Measurements from ENCODE around the gene DCBLD2.

The DCBLD2 gene

DNA sequence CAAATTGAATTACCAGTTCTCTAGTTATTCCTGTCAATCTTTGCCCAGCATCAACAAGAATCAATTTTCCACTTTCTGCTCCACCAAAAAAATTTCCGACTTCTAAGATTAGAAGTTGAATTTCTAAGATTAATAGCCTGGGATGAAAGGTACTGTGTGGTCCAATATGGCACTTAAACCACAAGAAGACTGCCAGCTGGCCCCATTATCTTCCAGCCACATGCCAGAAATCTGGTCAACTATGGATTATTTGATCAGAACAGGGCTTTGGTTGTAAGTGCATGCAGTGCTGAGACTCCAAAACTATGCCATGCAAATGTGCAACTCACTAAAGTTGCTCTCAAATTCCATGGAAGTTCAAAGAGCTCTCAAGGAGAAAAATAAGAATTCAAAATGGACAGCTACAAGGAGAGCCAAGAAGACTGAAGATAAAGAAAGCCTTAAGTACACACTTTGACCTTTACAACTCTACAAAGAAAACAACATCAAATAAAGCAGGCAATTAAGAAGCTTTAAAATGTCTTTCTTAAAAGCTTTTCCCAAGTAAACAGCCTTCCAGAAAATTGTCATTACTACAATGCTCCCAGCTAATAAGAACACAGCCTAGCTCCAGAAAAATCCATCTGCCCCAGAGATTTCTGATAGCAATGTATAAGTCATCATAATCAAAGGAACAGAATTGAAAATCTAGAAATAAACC lies 74.1 kb downstream of the DCBLD2 start:
- no peak for DNase-seq

DNA sequence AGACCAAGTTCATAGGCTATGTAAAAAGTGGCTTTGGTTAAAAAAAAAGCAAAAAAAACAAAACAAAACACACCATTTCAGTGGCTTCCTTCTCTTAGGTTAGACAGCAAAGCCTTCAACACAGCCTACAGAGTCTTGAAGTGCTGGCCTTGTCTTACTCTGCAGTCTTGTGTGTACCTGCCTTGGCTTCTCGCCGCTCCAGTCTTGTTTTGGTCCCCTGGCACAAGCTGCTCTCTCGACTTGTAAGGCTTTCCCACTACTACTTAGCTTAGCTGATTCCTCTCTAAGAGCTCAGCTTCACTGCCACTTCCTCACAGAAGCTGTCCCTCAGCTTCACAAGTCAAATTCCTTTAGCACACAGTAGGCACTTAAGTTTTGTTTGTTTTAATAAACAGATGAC lies 75.4 kb downstream of the DCBLD2 start:
- DNase-seq, result no peak

DNA sequence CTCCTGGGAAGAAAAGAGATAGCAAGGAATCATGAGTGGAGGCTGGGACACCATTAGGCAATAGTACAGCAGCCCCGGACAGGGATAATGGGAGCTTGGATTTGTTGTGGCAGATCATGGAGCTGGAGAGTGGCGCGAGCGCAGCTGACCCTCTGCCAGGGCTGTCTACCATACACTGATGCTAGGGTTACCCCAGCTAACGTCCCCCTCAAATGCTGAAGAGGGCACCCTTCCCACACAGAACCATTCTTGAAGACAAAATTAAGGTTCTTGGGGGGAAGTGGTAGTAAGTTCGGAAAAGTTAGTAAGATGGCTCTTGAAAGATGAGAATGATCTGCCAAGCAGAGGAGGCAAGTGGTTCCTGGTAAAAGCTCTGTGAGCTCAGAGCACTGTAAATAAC lies 77.2 kb downstream of the DCBLD2 start:
- no peak for DNase-seq

DNA sequence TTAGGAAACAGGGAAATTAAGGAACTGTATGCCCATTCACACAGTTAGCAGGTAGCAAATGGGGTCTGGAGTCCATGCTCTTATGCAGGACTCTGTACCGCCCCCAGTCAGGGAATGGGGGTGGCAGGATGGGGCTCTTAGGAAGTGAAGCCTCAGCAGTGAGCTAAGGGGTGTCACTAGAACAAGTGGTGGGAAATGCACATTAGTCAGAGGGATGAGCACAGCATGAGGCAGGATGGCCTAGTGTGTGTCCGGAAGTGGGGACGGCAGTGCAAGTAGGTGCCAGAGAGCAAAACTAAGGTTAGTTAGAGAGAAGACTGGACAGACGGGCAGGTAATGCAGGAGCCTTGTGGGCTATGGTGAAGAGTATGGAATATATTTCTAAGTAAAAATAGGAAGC lies 77.7 kb downstream of the DCBLD2 start:
- no peak for DNase-seq

DNA sequence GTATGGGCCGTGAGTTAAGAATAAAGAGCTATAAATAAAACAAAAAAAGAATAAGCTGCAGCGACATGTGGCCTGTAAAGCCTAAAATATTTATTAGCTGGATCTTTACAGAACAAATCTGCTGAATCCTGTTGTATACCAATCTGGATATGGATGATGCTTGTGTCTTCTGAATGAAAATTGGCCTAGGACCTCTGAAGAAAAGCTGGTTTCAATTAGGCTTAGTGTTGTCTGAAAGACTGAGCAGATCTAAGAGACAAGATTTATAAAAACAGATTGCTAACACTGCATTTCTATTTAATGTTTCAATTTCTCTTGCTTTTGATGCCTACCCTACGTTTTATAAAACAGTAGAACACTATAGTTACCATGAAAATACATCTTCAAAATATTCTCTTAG lies 80.4 kb downstream of the DCBLD2 start:
- no peak for DNase-seq

DNA sequence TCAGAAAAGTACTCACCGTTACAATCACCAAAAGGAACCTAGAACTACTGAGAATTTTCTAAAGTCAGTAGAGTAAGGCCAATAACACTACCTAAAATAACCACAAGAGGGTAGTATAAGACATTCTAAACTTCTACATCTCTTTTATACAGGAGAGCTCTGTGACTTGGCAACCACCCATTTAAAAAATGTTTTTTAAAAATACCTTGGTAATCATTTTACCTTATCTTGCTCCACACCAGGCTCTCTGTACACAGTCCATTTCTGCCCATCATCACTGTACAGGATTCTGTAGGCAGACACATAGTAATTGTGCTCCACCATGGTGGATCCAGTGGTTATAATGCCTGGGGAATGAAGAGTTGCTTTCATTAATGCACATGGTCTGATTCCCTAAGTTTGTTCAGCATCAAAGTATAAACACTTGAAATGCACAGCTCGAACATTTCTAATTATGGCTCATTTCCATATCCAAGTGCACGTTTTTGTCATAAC lies 83.9 kb downstream of the DCBLD2 start:
- no peak for DNase-seq

DNA sequence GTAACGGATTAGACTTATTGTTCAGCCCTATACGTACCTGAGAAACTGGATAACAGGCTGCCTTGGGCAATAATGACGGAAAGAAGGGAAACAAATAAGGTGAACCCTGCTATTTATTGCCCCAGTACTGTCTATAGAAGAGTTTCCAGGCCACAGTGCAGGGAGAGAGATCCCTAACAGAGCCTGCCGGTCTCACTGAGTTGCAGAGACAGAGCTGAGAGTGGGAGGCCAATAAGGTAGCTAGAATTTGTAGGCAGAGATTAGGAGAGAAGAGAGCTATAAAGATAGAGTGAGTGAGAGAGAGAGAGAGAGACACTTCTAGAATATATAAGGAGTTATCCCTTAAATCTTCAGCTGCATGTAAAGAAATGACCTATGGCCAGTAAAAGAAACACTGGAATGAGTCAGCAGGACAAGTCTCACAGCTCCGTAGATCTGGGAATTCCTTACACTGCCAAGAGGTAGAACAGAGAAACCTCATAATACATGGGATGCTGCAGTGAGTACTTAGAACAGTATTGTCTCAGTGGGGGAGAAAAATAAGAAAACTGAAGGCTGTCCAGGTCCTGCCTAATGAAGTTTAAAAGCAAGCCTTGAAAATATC lies 86.6 kb downstream of the DCBLD2 start:
- DNase-seq, result no peak

DNA sequence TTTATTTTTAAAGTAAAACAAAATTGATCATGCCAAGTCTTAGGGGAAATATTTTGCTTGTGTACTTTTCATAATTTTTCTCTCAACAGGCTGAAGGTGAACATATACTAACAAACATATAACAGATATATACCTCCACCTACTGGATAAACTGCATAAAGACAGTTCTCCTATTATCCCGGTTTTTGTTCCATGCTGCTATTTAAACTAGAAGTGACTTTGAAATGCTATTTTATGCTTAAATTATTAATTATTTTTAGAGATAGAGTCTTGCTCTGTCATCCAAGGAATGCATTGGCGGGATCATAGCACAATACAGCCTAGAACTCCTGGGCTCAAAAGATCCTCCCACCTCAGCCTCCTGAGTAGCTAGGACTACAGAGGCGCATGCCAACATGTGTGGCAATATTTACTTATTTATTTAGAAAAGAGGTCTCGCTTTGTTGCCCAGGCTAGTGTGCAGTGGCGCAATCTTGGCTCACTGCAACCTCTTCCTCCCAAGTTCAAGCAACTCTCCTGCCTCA lies 88.6 kb downstream of the DCBLD2 start:
- DNase-seq, result no peak

DNA sequence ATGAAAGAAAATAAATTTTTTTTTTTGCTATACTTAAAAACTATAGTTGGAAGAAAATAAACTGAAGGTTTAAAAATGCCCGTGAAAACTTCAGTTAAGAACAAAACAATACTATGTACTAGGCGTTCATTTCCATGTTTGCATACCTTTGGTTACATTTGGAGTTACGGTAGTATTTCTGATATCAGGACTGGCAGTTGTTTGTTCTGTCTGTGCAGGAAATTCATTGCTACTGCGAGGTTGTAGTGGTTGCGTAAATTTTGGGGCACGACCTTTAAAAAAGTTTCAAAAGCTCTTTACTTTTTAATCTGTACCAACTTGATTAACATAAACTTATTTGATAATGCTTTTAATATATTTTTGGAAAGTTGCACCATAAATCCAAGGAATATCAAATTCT lies 90.4 kb downstream of the DCBLD2 start:
- no peak for DNase-seq

DNA sequence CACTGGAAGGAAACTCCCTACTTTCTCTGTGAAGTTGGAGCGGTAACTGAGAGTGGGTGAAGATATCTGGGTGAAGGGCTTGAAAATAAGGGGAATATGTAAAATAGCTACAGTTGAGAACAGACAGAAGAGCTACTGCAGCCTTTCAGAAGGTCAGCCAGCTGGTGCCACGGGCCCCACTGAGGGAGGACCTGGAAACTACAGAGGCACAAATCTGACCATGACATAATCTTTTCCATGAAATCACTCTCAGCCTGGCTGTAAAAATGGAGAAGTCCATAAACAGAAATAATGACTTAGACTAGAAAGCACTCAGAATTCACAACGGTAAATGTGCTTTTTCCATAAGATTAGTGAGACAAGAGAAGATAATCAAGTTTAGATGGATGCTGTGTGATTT lies 91.9 kb downstream of the DCBLD2 start:
- DNase-seq, result no peak

DNA sequence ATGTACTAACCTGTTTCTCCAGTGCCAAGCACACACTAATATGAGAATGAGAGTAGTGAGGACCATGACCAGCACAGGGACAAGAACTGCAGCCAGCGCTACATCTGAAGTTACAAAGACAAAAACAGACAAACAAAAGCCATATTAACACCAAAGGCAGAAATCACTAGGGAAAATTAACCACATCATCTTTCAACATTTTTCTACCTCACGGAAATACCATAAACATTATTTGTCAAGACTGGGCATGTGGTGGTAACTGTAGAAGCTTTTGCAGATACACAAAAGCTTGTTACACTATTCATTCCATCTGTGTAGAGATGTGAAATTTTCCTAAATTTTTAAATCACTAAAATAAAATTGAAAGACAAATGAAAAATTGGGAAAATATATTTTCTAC lies 93.4 kb downstream of the DCBLD2 start:
- DNase-seq, result no peak

DNA sequence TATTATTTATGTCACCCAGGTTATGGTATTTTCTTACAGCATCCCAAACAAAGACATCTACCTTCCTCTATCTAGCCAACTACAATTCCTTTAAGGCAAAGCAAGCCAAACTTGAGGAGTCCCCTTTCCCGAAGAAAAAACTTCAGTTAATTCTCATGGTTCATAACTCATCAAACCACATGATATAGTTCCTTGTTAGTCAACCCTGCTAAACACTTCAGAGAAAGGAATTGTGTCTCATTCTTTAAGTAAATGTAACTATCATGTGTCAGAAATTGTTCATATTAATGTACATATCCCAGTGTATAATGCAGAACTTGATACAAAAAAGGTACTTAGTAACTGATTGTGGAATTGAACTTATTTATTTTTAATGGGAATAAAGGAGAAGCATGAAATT lies 93.9 kb downstream of the DCBLD2 start:
- DNase-seq, result no peak

DNA sequence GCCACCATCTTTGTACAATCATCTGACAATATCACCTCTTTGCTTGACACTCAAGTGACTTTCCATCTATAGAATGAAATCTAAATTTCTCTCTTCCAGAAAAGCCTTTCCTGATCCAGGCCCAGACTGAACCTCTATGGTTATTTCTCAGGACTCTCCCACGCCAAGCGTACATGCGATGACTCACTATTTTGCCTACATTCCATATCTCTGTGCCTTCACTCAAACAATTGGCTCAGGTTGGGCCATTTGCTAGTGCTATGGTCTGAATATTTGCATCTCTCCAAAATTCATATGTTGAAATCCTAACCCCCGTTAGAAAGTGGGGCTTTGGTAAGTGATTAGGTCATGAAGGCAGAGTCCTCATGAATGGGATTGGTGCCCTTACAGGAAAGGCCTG lies 94.5 kb downstream of the DCBLD2 start:
- no peak for DNase-seq

DNA sequence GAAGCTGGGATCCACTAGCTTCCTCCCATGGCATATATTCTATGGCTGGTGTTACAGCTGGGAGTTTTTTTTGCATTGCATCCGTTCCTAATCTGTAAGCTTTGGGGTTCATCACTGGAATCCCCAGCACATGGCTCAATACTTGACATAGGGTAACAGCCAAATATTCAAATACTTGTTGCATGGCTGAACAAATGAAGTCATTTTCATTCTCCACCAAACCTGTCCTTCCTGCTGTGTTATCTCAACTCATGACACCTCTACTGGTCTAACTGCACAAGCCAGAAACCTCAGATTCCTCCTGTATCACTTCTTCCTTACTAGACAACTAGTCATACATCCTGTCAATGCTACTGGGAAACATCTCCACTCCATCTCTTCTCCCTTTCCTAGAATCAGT lies 95.0 kb downstream of the DCBLD2 start:
- no peak for DNase-seq

DNA sequence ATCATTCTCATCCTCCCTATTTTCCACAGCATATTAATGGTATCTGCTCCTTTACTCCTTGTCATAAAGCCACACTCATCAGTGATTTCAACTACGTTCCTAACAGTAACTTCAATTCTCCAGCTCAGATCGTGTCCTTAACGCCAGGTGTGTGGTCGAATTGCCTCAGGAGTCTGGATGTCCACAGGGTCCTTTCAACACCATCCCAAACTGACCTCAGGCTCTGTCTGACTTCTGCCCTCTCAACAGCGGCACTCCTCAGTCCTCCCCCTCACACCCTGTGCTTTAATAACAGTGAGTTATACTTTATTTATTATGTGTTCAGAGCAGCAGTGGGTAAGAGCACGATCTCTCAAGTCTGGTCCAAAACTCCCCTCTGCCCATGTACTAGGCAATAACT lies 95.9 kb downstream of the DCBLD2 start:
- DNase-seq, result no peak

DNA sequence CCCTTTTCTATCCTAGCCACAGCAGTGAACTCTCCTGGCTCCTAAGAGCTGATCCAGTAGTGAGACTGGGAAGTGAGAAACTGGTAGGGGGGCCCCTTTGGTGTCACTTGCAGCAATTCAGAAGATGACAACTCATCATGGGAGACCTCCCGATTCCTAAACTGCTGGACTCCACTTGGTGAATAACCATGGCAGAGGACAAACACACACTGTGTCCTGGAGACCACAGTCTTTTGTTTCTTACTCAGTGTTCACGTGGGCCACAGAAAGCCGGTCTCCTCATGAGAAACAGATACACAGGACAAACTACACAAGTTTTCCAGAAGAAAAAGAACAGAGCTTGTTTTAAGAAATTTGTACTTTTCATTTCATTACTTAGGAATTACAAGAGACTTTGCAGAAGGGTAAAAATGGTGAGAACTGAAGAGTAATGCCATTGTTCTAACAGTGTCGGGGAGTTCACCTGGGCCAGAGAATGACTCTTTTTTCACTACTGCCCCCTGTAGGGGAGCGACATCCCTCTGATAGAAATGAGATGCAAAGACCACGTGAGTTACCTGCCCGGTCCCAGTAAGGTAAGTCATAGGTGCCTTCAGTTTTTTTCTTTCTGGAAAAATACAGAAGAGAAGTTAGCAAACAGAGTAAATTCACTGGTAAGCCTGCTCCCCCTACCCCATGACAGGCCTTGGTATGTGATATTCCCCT lies 100.3 kb downstream of the DCBLD2 start:
- no peak for DNase-seq

DNA sequence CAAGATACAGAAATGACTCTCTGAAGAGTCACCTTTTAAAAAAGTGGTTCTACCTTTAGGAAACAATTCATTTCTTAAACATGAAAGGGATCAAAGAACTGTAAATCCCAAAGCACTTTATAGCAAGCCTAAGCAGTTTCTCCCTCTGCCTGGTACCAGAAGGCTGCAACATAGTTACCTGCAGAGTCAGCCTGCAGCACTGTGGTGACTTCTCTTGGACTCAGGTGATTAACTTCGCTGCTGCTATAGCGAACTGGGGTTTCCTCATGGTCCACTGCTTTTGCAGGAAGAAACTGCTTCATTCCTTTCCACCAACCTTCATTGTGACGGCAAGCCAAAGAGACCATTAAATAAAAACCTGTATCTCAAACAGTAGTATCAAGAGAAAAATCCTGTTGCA lies 101.1 kb downstream of the DCBLD2 start:
- no peak for DNase-seq

DNA sequence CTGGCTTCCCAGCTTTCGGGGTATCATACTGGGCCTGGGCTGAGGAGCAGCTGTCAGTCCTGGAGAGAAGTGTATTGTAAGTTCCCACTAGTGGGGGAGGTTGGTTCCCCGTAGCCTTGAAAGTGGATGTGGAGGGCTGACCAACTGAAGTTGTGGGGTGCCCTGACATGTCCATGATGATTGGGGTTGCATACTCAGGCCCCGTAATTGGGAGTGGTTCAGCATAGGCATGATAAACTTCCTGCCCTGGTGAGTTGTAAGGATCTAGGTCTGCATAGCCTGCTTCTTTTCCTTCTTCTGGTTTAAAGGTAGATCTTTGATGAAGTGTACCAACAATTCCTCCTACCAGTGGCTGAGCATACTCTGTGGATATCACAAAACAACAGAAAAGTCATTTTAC lies 102.0 kb downstream of the DCBLD2 start:
- DNase-seq, result no peak

DNA sequence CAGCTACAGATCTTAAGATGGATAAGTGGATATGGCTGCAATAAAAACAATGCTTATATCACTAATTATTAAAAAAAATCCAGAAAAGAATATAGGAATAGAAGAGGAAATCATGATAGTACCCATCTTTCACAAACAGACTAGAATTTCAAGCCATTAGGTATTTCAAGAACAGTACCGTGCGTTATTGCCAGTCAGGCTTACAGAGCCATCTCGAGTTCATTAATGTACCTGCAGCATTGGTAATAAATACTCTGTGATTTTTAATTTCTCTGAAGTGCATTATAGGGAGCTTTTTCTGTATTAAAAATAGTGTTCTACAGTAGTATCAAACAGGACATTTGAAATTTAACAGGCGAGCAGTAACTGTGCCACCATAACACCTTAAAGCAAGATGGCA lies 102.7 kb downstream of the DCBLD2 start:
- DNase-seq, result no peak

DNA sequence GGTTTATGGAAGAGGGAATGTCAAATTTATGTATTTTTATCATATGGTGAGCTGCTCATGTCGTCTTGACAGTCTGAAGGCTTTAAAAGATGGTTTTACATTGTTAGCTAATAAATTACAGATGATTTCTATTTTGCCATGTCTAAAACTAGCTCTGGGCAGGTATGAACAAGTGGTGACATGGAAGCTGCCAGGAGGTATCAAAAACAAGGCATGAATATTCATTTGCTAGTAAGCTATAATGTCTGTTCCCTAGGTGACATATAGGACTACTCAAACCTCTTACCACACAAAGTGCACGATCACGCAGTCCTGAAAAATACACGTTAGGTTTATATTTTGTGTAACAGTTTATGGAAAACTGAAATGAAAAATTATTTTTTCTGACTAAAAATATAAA lies 103.6 kb downstream of the DCBLD2 start:
- DNase-seq, result no peak

DNA sequence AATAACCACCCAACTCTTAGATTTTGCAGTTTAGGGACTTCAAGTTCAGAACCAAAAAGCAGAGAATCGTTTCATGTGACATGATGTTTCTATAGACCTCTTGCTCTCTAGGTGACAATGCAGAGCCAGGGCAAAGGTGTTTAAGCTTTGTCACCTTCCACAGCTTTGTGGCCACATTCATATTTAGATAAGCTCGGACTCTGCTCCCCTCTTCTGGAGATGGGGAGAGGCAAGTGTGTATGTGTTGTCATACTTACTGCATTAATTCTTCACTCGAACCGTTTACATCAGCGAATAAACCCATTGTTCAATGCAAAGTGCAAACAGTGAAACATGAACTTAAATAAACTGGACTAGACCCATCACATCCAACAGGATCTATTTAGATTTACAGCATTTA lies 105.2 kb downstream of the DCBLD2 start:
- DNase-seq, result no peak

DNA sequence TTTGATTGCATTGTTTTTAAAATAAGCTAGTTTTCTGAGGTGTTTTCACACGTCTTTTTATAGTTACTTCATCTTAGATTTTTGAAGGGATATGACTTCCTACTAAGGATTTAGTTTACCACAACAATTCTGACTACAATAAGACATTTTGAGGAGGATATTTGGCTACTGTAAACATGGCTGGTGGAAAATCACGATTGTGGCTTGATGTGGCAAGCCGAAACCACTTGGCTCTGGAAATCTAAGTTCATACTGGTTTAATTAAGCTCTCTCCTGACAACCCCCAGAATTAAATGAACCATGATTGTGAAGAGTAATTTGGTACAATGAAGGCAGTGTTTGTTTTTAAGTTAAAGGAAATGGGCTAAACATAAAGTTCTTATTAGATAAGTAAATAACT lies 107.5 kb downstream of the DCBLD2 start:
- no peak for DNase-seq

DNA sequence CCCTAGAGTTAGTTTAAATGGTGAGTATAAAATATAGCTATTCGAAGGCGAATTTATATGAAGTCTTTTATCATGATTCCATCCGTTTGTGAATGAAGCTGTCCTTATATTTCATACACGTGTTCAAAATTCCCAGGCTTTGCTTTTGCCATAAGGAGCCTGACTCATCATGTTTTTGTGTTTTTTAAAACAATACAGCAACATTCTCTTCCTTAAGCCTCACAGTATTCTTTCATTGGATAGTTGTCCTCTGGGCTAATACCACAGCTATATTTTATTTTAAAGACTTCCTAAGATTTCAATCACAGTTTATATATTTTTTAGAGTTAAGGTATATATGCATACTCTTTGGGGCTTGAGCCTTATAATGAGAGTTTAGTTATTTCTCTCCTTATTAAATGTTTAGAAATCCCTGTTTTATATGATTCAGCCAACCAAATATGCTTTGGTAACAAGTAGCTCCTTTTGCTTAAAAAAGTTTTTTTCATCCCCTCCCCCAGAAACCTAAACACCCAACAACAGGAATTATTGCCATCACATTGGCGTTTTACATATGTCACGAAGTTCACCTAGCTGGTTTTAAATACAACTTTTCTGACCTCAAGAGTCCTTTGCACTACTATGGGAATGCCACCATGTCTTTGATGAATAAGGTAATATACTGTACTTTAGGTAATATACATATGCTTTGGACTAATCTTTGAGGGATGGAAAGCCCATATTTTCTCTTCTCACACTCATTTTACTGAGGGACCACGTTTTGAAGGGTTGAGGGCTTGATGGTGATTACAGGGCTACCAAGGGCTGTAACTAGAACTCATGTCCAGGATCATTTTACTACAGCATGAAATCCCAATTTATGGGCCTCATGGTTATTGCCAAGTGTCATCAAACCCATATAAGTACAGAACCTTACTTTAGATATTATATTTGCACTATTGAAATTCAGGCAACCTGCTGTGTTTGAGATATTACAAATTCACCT lies 109.9 kb downstream of the DCBLD2 start:
- no peak for DNase-seq
